B cell (primary cell): Measurements from ENCODE around the gene GUCA2A. TPM values are rescaled to one million over a fixed set of nuclear protein-coding genes. Genes with fewer than 3 reads are reported as not detected.

Source experiments
- ATAC-seq: fragments of 200-7000 bp; cut with Tn5 transposase; one replicate; pipeline ENCODE4 v1.10.0; 2021; ENCODE audit warnings: low read depth, mild to moderate bottlenecking, moderate number of reproducible peaks, moderate library complexity
- CTCF ChIA-PET: fragments of 350-600 bp; sonication (Branson Sonifier 250); formaldehyde crosslinking; loops from one replicate; lab custom pipeline; 2021; ENCODE audit warnings: antibody characterized with exemption, inconsistent platforms; lab: Charles Lee
- POLR2A ChIA-PET: fragments of 350-600 bp; sonication (Branson Sonifier 250); formaldehyde crosslinking; loops from one replicate; lab custom pipeline; 2021; ENCODE audit warnings: antibody characterized with exemption; lab: Charles Lee
- DNase-seq: peaks from one replicate; pipeline ENCODE4 v3.0.0; 2013
- H2AFZ ChIP-seq: 2 replicates; pipeline ENCODE4 v1.6.1; 2012; ENCODE audit warnings: mild to moderate bottlenecking, low read depth, low read length; ENCODE audit not compliant: insufficient read depth, poor library complexity, severe bottlenecking
- H3K27ac ChIP-seq, 2 donors: 1 replicate in 1 of 2; 2 replicates in 1 of 2; pipeline ENCODE4 v1.5.1; 2012 to 2013; ENCODE audit warnings: low read length in 2 of 2, mild to moderate bottlenecking in 2 of 2, moderate library complexity in 1 of 2
- H3K27me3 ChIP-seq, 4 experiments: fragments of 200-600 bp in 1 of 4; sonication (generic) in 1 of 4; replicated peaks in 1 of 4; 1 replicate in 2 of 4; 2 replicates in 2 of 4; pipeline versions ENCODE4 v1.6.1 to v1.7.0; 2013 to 2016; ENCODE audit warnings: low read length in 3 of 4, mild to moderate bottlenecking in 2 of 4, mixed read lengths in 1 of 4, moderate library complexity in 1 of 4; ENCODE audit not compliant: insufficient read depth in 4 of 4, control insufficient read depth in 3 of 4; ENCODE audit errors: control extremely low read depth in 1 of 4
- H3K36me3 ChIP-seq, 2 experiments: replicated peaks in 1 of 2; 1 replicate in 1 of 2; 2 replicates in 1 of 2; pipeline versions ENCODE4 v1.6.1 to v1.7.1; 2013; ENCODE audit warnings: low read length in 1 of 2; ENCODE audit not compliant: insufficient read depth in 2 of 2, control insufficient read depth in 1 of 2; ENCODE audit errors: control extremely low read depth in 1 of 2, extremely low read depth in 1 of 2
- H3K4me1 ChIP-seq, 2 donors: fragments of 200-600 bp in 1 of 2; sonication (generic) in 1 of 2; 1 replicate in 1 of 2; 2 replicates in 1 of 2; pipeline versions ENCODE4 v1.5.1 to v1.6.1; 2013 to 2017; ENCODE audit warnings: low read length in 2 of 2; ENCODE audit not compliant: control insufficient read depth in 2 of 2, insufficient read depth in 2 of 2
- H3K4me2 ChIP-seq: replicated peaks from 2 replicates; pipeline ENCODE3; 2012; ENCODE audit warnings: mild to moderate bottlenecking, low read depth, low read length; ENCODE audit not compliant: poor library complexity, severe bottlenecking
- H3K4me3 ChIP-seq, 5 experiments: fragments of 200-600 bp in 1 of 5; sonication (generic) in 1 of 5; 1 replicate in 3 of 5; 2 replicates in 2 of 5; pipeline versions ENCODE4 v1.5.1 to v1.7.0; 2011 to 2016; ENCODE audit warnings: low read length in 4 of 5, mild to moderate bottlenecking in 4 of 5, low read depth in 2 of 5, control low read depth in 1 of 5, moderate library complexity in 1 of 5; ENCODE audit not compliant: insufficient read depth in 1 of 5; ENCODE audit errors: control extremely low read depth in 1 of 5, extremely low read depth in 1 of 5
- H3K79me2 ChIP-seq: fragments of 200-600 bp; sonication (generic); one replicate; pipeline ENCODE4 v1.6.0; 2016; ENCODE audit warnings: low read length; ENCODE audit not compliant: control insufficient read depth, insufficient read depth
- H3K9ac ChIP-seq: fragments of 200-600 bp; sonication (generic); 2 replicates; pipeline ENCODE4 v1.6.1; 2017; ENCODE audit warnings: mild to moderate bottlenecking, low read length, moderate library complexity
- H3K9me3 ChIP-seq, 3 donors: one replicate each; pipeline versions ENCODE4 v1.6.1 to v1.7.1; 2013; ENCODE audit warnings: low read length in 2 of 3; ENCODE audit not compliant: control insufficient read depth in 2 of 3, insufficient read depth in 1 of 3; ENCODE audit errors: control extremely low read depth in 1 of 3
- H4K20me1 ChIP-seq: 2 replicates; pipeline ENCODE4 v1.6.0; 2012; ENCODE audit warnings: mild to moderate bottlenecking, low read length; ENCODE audit not compliant: insufficient read depth, control insufficient read depth, poor library complexity, severe bottlenecking
- H3K27ac Mint-ChIP-seq: one replicate; pipeline ENCODE4 v1.8.0; 2021; ENCODE audit warnings: mixed read lengths
- H3K27me3 Mint-ChIP-seq: one replicate; pipeline ENCODE4 v1.8.0; 2021; ENCODE audit warnings: mixed read lengths
- H3K4me1 Mint-ChIP-seq: one replicate; pipeline ENCODE4 v1.8.0; 2021; ENCODE audit warnings: mixed read lengths
- H3K4me3 Mint-ChIP-seq: one replicate; pipeline ENCODE4 v1.8.0; 2021; ENCODE audit warnings: mixed read lengths
- H3K9me3 Mint-ChIP-seq: one replicate; pipeline ENCODE4 v1.8.0; 2022; ENCODE audit warnings: mixed read lengths; ENCODE audit not compliant: insufficient read depth
- EZH2 ChIP-seq: IDR thresholded peaks from 2 replicates; pipeline ENCODE4 v1.6.1; 2012; ENCODE audit warnings: borderline replicate concordance, low read depth, mild to moderate bottlenecking, moderate library complexity, low read length; ENCODE audit not compliant: insufficient read depth, poor library complexity, severe bottlenecking
- WGBS: methylation state at CpG from one replicate; pipeline ENCODE4 v1.1.5; 2013; ENCODE audit warnings: missing lambda C conversion rate; ENCODE audit not compliant: insufficient coverage; 5-methylcytosine and 5-hydroxymethylcytosine counted together
- intact Hi-C: fragments of 100-400 bp; cut with micrococcal nuclease; formaldehyde crosslinking; loops from one replicate; pipeline ENCODE4 v1.10.0; 2022
- polyA plus RNA-seq: library from polyadenylated mRNA; depleted of rRNA; stranded (reverse); fragments of >200 nt; gene quantifications from 2 replicates; pipeline ENCODE4 v1.2.3, GENCODE V29; 2012
- total RNA-seq, 2 donors: library from RNA; stranded (reverse); fragments of 120-200 nt in 1 of 2; gene quantifications; 1 replicate in 1 of 2; 2 replicates in 1 of 2; pipeline versions ENCODE4 v1.2.3 to v1.2.4, GENCODE V29; 2013 to 2022
- TF ChIP-seq, protein P1 (sequence below): fragments of 200-600 bp; IDR thresholded peaks from one replicate; pipeline ENCODE4 v1.8.0; 2022; ENCODE audit warnings: antibody characterized with exemption, mild to moderate bottlenecking

GUCA2A gene
- total and polyA plus RNA-seq, 2 donors (not counting 1 experiment from before 2014, with no cell fraction given): not detected

- 88% methylated on average over 1 of the region's 3 CpGs for WGBS
- ChIA-PET CTCF (no interaction called here), POLR2A (no interaction called here)
- no peak overlapping the region for H3K4me3 ChIP-seq
- no peak for ATAC-seq
- H3K27ac Mint-ChIP-seq: no peak overlapping the region
- no peak for DNase-seq
- intact Hi-C loops: no loop called here
- no peaks in the 10 kb centered on the region for H3K4me1 Mint-ChIP-seq
- peaks cover 17% of the 10 kb centered on the region for H3K27me3 Mint-ChIP-seq
- H3K36me3 ChIP-seq: no peaks in the 10 kb centered on the region
- H3K27me3 ChIP-seq: no peaks in the 10 kb centered on the region
- no peak overlapping the region for H3K27ac ChIP-seq
- TF ChIP-seq EZH2: no peak
- TF ChIP-seq, protein P1, sequence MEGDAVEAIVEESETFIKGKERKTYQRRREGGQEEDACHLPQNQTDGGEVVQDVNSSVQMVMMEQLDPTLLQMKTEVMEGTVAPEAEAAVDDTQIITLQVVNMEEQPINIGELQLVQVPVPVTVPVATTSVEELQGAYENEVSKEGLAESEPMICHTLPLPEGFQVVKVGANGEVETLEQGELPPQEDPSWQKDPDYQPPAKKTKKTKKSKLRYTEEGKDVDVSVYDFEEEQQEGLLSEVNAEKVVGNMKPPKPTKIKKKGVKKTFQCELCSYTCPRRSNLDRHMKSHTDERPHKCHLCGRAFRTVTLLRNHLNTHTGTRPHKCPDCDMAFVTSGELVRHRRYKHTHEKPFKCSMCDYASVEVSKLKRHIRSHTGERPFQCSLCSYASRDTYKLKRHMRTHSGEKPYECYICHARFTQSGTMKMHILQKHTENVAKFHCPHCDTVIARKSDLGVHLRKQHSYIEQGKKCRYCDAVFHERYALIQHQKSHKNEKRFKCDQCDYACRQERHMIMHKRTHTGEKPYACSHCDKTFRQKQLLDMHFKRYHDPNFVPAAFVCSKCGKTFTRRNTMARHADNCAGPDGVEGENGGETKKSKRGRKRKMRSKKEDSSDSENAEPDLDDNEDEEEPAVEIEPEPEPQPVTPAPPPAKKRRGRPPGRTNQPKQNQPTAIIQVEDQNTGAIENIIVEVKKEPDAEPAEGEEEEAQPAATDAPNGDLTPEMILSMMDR: no peak
- no peak overlapping the region for H3K4me2 ChIP-seq
- H3K4me3 Mint-ChIP-seq: no peak overlapping the region
- no peak overlapping the region for H3K9ac ChIP-seq
- no peaks in the 10 kb centered on the region for H4K20me1 ChIP-seq
- H3K79me2 ChIP-seq: no peaks in the 10 kb centered on the region
- H3K4me1 ChIP-seq: no peaks in the 10 kb centered on the region
- no peaks in the 10 kb centered on the region for H3K9me3 Mint-ChIP-seq
- no peak overlapping the region for H2AFZ ChIP-seq
- no peaks in the 10 kb centered on the region for H3K9me3 ChIP-seq
Measured at GRCh38 chr1:42135426-42135825, 29.1 kb downstream of the GUCA2A start.

- DNase-seq: no peak
- 83% methylated on average over 7 of the region's 10 CpGs for WGBS
Measured at GRCh38 chr1:42133809-42134526, 30.6 kb downstream of the GUCA2A start.

More at GRCh38 chr1:42133809-42134526, 30.6 kb downstream of the GUCA2A start:
- ChIA-PET CTCF (no interaction called here), POLR2A (no interaction called here)
- no peak for ATAC-seq
- TF ChIP-seq, protein P1: no peak
- TF ChIP-seq EZH2: no peak
- no peak overlapping the region for H3K27ac ChIP-seq
- no peaks in the 10 kb centered on the region for H3K36me3 ChIP-seq
- Mint-ChIP-seq H3K4me1 (no peaks in the 10 kb centered on the region), H3K4me3 (no peak overlapping the region), H3K27ac (no peak overlapping the region), H3K27me3 (peaks cover 19% of the 10 kb centered on the region), H3K9me3 (no peaks in the 10 kb centered on the region)
- H3K4me3 ChIP-seq: no peak overlapping the region
- H2AFZ ChIP-seq: no peak overlapping the region
- no peak overlapping the region for H3K9ac ChIP-seq
- no peaks in the 10 kb centered on the region for H3K4me1 ChIP-seq
- H3K27me3 ChIP-seq: no peaks in the 10 kb centered on the region
- no peaks in the 10 kb centered on the region for H3K79me2 ChIP-seq
- no peak overlapping the region for H3K4me2 ChIP-seq
- intact Hi-C loops: no loop called here
- no peaks in the 10 kb centered on the region for H4K20me1 ChIP-seq
- no peaks in the 10 kb centered on the region for H3K9me3 ChIP-seq
